Psoas muscle (tissue), 8 donors: ENCODE measurements around the gene CRAT. TPM values are rescaled to one million over a fixed set of nuclear protein-coding genes. Genes with fewer than 3 reads are reported as not detected.

Experiments
- ATAC-seq, 4 donors: fragments of 200-7000 bp; cut with Tn5 transposase; one replicate each; pipeline ENCODE4 v1.9.1; 2020; ENCODE audit warnings: moderate library complexity in 3 of 4, mild to moderate bottlenecking in 2 of 4
- DNase-seq, 2 donors: peaks; one replicate each; pipeline ENCODE4 v3.0.0-alpha.2; 2020
- H3K27ac ChIP-seq: fragments of 200-600 bp; one replicate; pipeline ENCODE4 v1.8.0; 2022
- H3K27me3 ChIP-seq, 3 donors: fragments of 200-600 bp in 1 of 3; one replicate each; pipeline versions ENCODE4 v1.6.1 to v1.8.0; 2013 to 2022; ENCODE audit warnings: low read length in 2 of 3, mild to moderate bottlenecking in 2 of 3, moderate library complexity in 1 of 3; ENCODE audit not compliant: insufficient read depth in 3 of 3
- H3K36me3 ChIP-seq, 2 donors: fragments of 200-600 bp in 1 of 2; one replicate each; pipeline versions ENCODE4 v1.6.1 to v1.8.0; 2013 to 2022; ENCODE audit warnings: low read depth in 1 of 2, mild to moderate bottlenecking in 1 of 2, moderate library complexity in 1 of 2; ENCODE audit not compliant: insufficient read depth in 1 of 2
- H3K4me1 ChIP-seq: fragments of 200-600 bp; one replicate; pipeline ENCODE4 v1.8.0; 2022
- H3K4me3 ChIP-seq: fragments of 200-600 bp; one replicate; pipeline ENCODE4 v1.8.0; 2022; ENCODE audit warnings: mild to moderate bottlenecking
- H3K9me3 ChIP-seq: fragments of 200-600 bp; one replicate; pipeline ENCODE4 v1.8.0; 2022
- WGBS, 3 donors: extraction: QIAGEN DNeasy Blood & Tissue Kit; methylation state at CpG; one replicate each; pipeline versions ENCODE4 v1.1.6 to v1.1.7; 2013; 5-methylcytosine and 5-hydroxymethylcytosine counted together
- intact Hi-C, 2 donors: fragments of 100-400 bp; cut with DNase I; formaldehyde crosslinking; loops; one replicate each; pipeline versions ENCODE4 v1.11.0 to v1.14.2; 2022
- long read RNA-seq, 2 donors: library from polyadenylated mRNA; unstranded; transcript quantifications; one replicate each; pipeline ENCODE4 v2.0.0, GENCODE V29; 2021
- polyA plus RNA-seq, 3 donors: library from polyadenylated mRNA; stranded (reverse); fragments of 200-250 nt; gene quantifications; one replicate each; pipeline ENCODE4 v1.2.3, GENCODE V29; 2013
- total RNA-seq, 4 donors: library from RNA; stranded (reverse); fragmentation: NEBNext Ultra II Directional in 2 of 4; extraction: Animal tissue kit (Norgen Biotek cat#: 25700) in 2 of 4; gene quantifications; one replicate each; pipeline versions ENCODE4 v1.2.1 to v1.2.4, GENCODE V29; 2021 to 2023
- TF ChIP-seq, protein P1 (sequence below): fragments of 200-600 bp; IDR thresholded peaks from one replicate; pipeline ENCODE4 v1.8.0; 2022; ENCODE audit warnings: antibody characterized with exemption
- donor health status: healthy with polysubstance abuse.
- donor health status: DM: no; HTN: no; CAD: no; lungs with moderate emphysema.
- donor health status: Bipolar disorder and iron deficiency.
- donor health status: healthy.
- donor health status: DM: yes; HTN: yes; CAD: no.
- donor health status: DM: no; HTN: no; CAD: no.
- donor health status: DM: no; HTN: no; CAD: no.
- donor health status: DM: yes; HTN: yes; CAD: no.

The CRAT gene
- total RNA-seq (100 to 1,000 TPM; 123 to 229 (median 164) TPM), polyA plus RNA-seq (100 to 1,000 TPM in 2 of 3 donors, 10 to 100 TPM in 1; 88.7 to 106 (median 100) TPM)
- long read RNA-seq, donor 1, transcript CRAT-201 (14 exons, 2,763 nt): major isoform, 80 of 128 reads
- long read RNA-seq, donor 1, partial matches to known transcripts: 30 of 128 reads
- long read RNA-seq, donor 1, other reads (novel, unspliced or antisense): 13 of 128 reads
- long read RNA-seq, donor 2, transcript CRAT-202 (2 exons, 973 nt): minor isoform, 7 of 320 reads
- long read RNA-seq, donor 2, transcript CRAT-201 (14 exons, 2,763 nt): major isoform, 195 of 320 reads
- long read RNA-seq, donor 2, transcript CRAT-207 (15 exons, 2,253 nt): minor isoform, 14 of 320 reads
- long read RNA-seq, donor 2, partial matches to known transcripts: 68 of 320 reads
- long read RNA-seq, donor 2, other reads (novel, unspliced or antisense): 36 of 320 reads

DNA sequence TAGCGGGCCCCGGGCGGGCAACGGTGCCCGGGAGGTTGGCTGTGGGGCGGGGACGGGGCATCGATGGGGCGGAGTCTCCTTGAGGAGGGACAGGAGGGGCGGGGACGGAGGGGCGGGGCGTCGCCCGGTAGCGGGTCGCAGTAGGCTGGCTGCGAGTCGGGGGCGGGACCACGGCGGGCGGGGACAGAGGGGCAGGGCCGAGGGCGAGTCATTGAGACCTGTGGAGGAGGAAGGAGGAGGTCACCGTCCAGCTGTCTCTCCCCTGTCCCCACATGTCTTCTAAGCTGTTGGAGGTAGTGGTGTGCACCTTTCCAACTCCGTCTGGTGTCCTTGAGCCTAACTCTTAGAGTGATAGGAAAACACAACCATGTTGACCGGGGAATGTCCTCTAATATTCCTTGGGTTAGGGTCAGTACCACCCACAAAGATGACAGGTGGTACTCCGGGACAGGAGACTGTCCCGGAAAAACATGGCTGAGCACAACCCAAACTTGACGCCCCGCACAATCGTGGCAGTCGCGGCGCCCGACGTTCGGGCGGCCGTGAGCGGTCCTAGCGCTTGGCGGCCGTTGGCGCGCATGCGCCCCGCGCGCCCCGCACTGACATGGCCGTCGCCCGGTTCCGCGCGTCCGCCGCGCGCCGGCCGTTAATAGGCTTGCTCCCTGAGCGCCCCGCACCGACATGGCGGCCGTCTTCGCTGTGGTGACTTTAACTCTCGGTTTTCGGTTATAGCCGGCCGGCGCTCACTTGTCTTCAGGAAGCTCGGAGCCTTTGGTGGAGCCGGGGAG is at the start of gene CRAT, which contains the start of gene PTPA:
Gene CRAT (minus strand): TSS at position 54 of the 788 bp plus-strand sequence. CDS start 284 bp downstream, outside the sequence.
Gene PTPA (plus strand): TSS at position 676 of the 788 bp plus-strand sequence. CDS start 186 bp downstream, outside the sequence.
- Histone ChIP-seq H3K27me3 (no peaks in the 10 kb centered on the region), H3K27ac (peak within 1 kb of the TSS; percentile 87), H3K9me3 (no peaks in the 10 kb centered on the region), H3K4me3 (peak within 1 kb of the TSS; percentile 83), H3K36me3 (peaks cover 0 to 18% of the 10 kb centered on the region in 2 donors), H3K4me1 (peaks cover 58% of the 10 kb centered on the region)
- DNase-seq (peak; percentile 98 to 99), ATAC-seq (peak; percentile 83 to 86 (median 86))
- TF ChIP-seq, protein P1, sequence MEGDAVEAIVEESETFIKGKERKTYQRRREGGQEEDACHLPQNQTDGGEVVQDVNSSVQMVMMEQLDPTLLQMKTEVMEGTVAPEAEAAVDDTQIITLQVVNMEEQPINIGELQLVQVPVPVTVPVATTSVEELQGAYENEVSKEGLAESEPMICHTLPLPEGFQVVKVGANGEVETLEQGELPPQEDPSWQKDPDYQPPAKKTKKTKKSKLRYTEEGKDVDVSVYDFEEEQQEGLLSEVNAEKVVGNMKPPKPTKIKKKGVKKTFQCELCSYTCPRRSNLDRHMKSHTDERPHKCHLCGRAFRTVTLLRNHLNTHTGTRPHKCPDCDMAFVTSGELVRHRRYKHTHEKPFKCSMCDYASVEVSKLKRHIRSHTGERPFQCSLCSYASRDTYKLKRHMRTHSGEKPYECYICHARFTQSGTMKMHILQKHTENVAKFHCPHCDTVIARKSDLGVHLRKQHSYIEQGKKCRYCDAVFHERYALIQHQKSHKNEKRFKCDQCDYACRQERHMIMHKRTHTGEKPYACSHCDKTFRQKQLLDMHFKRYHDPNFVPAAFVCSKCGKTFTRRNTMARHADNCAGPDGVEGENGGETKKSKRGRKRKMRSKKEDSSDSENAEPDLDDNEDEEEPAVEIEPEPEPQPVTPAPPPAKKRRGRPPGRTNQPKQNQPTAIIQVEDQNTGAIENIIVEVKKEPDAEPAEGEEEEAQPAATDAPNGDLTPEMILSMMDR: no peak
- 0 to 1% (median 1%) methylated on average over 50 to 77 of the region's 77 CpGs for WGBS, 3 donors
- intact Hi-C loops: no loop called here

DNA sequence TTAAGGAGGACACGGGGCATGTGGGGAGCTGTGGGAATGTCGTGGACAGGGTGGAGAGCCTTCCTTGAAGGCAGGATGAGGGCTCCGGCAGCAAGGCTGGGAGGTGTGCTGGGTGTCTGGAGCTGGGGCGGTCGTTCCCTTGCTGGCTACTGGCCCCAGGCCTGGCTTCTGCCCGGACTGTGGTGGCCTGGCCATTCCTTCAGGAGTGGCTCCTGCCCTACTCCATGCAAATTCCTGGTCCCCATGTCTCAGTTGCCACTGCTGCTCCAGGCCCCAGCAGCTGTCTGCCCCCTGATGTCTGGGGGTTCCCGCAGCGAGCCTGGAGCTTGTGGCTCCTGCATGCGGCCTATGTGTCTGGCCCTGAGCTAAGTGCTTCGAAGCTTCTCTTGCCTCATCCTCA is 45.6 kb upstream of the CRAT start:
- ATAC-seq: no peak
- Histone ChIP-seq H3K36me3 (peaks cover 0 to 19% of the 10 kb centered on the region in 2 donors), H3K9me3 (no peaks in the 10 kb centered on the region), H3K27me3 (no peaks in the 10 kb centered on the region), H3K4me3 (no peak overlapping the region), H3K27ac (no peak overlapping the region), H3K4me1 (no peaks in the 10 kb centered on the region)
- TF ChIP-seq, protein P1: no peak
- intact Hi-C loops: no loop called here
- DNase-seq: no peak
- 80 to 91% (median 85%) methylated on average over 10 of the region's 10 CpGs for WGBS, 3 donors

DNA sequence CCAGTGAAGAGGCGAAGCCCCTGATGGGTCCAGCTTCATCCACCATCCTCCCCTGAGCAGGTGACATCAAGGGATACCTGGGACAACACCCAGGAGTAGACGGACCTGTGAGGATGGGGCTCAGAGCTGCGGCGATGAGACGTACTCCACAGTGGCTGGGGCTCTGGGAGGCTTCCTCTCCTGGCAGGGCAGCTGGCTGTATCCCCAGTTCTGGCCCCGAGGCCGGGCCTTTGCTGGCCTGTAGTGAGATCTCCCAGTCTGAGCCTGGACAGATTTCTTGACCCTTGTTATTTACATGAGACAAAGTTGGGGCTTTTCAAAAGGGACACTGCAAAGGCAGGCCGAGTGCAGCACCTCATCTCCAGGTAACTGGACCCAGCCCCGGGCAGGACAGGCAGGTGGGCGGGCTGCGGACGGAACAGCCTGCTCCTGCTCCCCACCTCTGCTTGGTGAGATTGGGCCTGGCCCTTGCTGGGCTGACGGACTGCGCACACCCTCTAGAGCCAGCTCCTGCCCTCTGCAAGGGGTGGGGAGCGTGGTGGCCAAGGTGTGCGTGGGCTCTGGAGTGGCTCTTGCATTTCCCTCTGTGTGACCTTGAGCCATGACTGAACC is 44.4 kb upstream of the CRAT start:
- H3K4me3 ChIP-seq: no peak overlapping the region
- H3K4me1 ChIP-seq: no peaks in the 10 kb centered on the region
- peaks cover 0 to 26% of the 10 kb centered on the region in 2 donors for H3K36me3 ChIP-seq
- TF ChIP-seq, protein P1: no peak
- 80 to 85% (median 83%) methylated on average over 16 of the region's 16 CpGs for WGBS, 3 donors
- ATAC-seq (no peak), DNase-seq (no peak)
- no peak overlapping the region for H3K27ac ChIP-seq
- H3K9me3 ChIP-seq: no peaks in the 10 kb centered on the region
- intact Hi-C loops: no loop called here
- H3K27me3 ChIP-seq: no peaks in the 10 kb centered on the region

DNA sequence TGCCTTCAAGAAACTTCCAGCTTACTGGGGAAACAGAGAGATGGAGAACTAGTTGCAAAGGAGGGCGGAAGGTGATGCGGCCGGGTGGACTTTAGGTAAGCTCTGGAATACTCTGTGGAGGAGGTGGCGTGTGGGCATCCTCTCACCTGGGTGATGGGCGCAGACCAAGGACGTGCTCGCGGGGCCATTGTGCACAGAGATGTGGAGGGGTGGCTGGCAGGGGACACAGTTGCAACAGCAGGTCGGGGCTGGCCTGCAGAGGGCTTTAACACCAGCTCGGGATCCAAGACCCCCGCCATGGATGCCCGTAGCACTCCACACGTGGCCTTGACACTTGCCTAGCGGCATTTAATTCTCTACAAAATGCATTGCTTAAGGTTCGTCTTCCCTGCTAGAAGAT is 40.9 kb upstream of the CRAT start:
- DNase-seq: no peak
- intact Hi-C loops: no loop called here
- no peaks in the 10 kb centered on the region for H3K27me3 ChIP-seq
- peaks cover 10% of the 10 kb centered on the region for H3K4me1 ChIP-seq
- peaks cover 0 to 51% of the 10 kb centered on the region in 2 donors for H3K36me3 ChIP-seq
- no peak for ATAC-seq
- H3K9me3 ChIP-seq: no peaks in the 10 kb centered on the region
- no peak overlapping the region for H3K4me3 ChIP-seq
- TF ChIP-seq, protein P1: no peak
- WGBS, 3 donors: 87 to 93% (median 91%) methylated on average over 15 of the region's 15 CpGs
- H3K27ac ChIP-seq: no peak overlapping the region
